Endothelial cell of umbilical vein (primary cell): ENCODE results near the gene TMEM182. TPM values are rescaled to one million over a fixed set of nuclear protein-coding genes. Genes with fewer than 3 reads are reported as not detected.

ENCODE experiments used
- BruUV-seq: library from RNA; stranded (reverse); fragments of 400-500 nt; replicated peaks from 2 replicates; lab custom pipeline; 2021; lab: Mats Ljungman, UMichigan
- CTCF ChIA-PET: fragments of 300-600, 350-600 bp; sonication (Branson Sonifier 250); formaldehyde crosslinking; loops from one replicate; lab custom pipeline; 2021; ENCODE audit warnings: antibody characterized with exemption, inconsistent platforms; lab: Charles Lee
- POLR2A ChIA-PET: fragments of 300-600, 350-600 bp; sonication (Branson Sonifier 250); formaldehyde crosslinking; loops from one replicate; lab custom pipeline; 2021; ENCODE audit warnings: antibody characterized with exemption, inconsistent platforms; lab: Charles Lee
- DNase-seq: peaks from one replicate; pipeline ENCODE4 v3.0.0-alpha.2; 2011; ENCODE audit warnings: low read depth, low spot score
- FAIRE-seq: peaks from 2 replicates; lab custom pipeline; 2011; peaks lifted over from hg19 to GRCh38; lab: Jason Lieb, UNC
- H2AFZ ChIP-seq: 2 replicates; pipeline ENCODE4 v1.6.0; 2012; ENCODE audit warnings: low read depth, low read length, control low read depth, inconsistent platforms
- H3K27ac ChIP-seq: 2 replicates; pipeline ENCODE4 v1.5.1; 2011; ENCODE audit warnings: low read depth, mild to moderate bottlenecking, control low read depth, low read length, moderate library complexity; ENCODE audit not compliant: insufficient read depth
- H3K27me3 ChIP-seq, 2 experiments: 2 replicates each; pipeline versions ENCODE4 v1.6.0 to v1.6.1; 2011; ENCODE audit warnings: low read length in 2 of 2, mixed read lengths in 1 of 2; ENCODE audit not compliant: control insufficient read depth in 2 of 2, insufficient read depth in 2 of 2
- H3K36me3 ChIP-seq, 2 experiments: 2 replicates in 1 of 2; 3 replicates in 1 of 2; pipeline ENCODE4 v1.5.1; 2011; ENCODE audit warnings: low read length in 2 of 2, mild to moderate bottlenecking in 1 of 2, moderate library complexity in 1 of 2; ENCODE audit not compliant: control insufficient read depth in 2 of 2, insufficient read depth in 2 of 2; ENCODE audit errors: extremely low read depth in 1 of 2
- H3K4me1 ChIP-seq: 3 replicates; pipeline ENCODE4 v1.5.1; 2011; ENCODE audit warnings: mild to moderate bottlenecking, low read length; ENCODE audit not compliant: control insufficient read depth, insufficient read depth; ENCODE audit errors: extremely low read depth
- H3K4me2 ChIP-seq: 2 replicates; pipeline ENCODE4 v1.6.1; 2011; ENCODE audit warnings: low read length, control low read depth, mixed read lengths; ENCODE audit not compliant: insufficient read depth
- H3K4me3 ChIP-seq, 3 experiments: fragments of 200-600 bp in 1 of 3; sonication (generic), shearing (Covaris generic) in 1 of 3; replicated peaks in 1 of 3; 2 replicates each; pipeline ENCODE4 v1.5.1; 2011 to 2016; ENCODE audit warnings: control low read depth in 3 of 3, low read length in 3 of 3, mild to moderate bottlenecking in 2 of 3, inconsistent platforms in 1 of 3, low read depth in 1 of 3, moderate library complexity in 1 of 3; ENCODE audit not compliant: insufficient read depth in 1 of 3
- H3K79me2 ChIP-seq: 2 replicates; pipeline ENCODE4 v1.6.0; 2012; ENCODE audit warnings: low read length, inconsistent platforms; ENCODE audit not compliant: control insufficient read depth, insufficient read depth
- H3K9ac ChIP-seq: replicated peaks from 2 replicates; pipeline ENCODE3; 2011; ENCODE audit warnings: low read length, control low read depth; ENCODE audit not compliant: insufficient read depth; ENCODE audit errors: extremely low read depth
- H3K9me1 ChIP-seq: replicated peaks from 3 replicates; pipeline ENCODE4 v1.6.0; 2011; ENCODE audit warnings: mild to moderate bottlenecking, low read length; ENCODE audit not compliant: control insufficient read depth, insufficient read depth; ENCODE audit errors: extremely low read depth
- H3K9me3 ChIP-seq: replicated peaks from 2 replicates; pipeline ENCODE4 v1.5.1; 2012; ENCODE audit warnings: low read length, inconsistent platforms; ENCODE audit not compliant: control insufficient read depth, insufficient read depth
- H4K20me1 ChIP-seq: replicated peaks from 2 replicates; pipeline ENCODE3; 2011; ENCODE audit warnings: mild to moderate bottlenecking, low read length; ENCODE audit not compliant: control insufficient read depth, insufficient read depth; ENCODE audit errors: extremely low read depth
- CTCF ChIP-seq, 2 donors: IDR thresholded peaks; 1 replicate in 1 of 2; 2 replicates in 1 of 2; pipeline ENCODE4 v1.5.1; 2011; ENCODE audit warnings: low read length in 2 of 2, mild to moderate bottlenecking in 2 of 2, moderate library complexity in 2 of 2, control low read depth in 1 of 2, inconsistent platforms in 1 of 2, low read depth in 1 of 2; ENCODE audit not compliant: insufficient read depth in 1 of 2; ENCODE audit errors: extremely low read depth in 1 of 2
- EZH2 ChIP-seq: IDR thresholded peaks from 2 replicates; pipeline ENCODE4 v1.6.1; 2012; ENCODE audit warnings: borderline replicate concordance, low read depth, mild to moderate bottlenecking, moderate library complexity, low read length, inconsistent platforms; ENCODE audit not compliant: severe bottlenecking
- FOS ChIP-seq: IDR thresholded peaks from 2 replicates; pipeline ENCODE4 v1.6.1; 2011; ENCODE audit warnings: mild to moderate bottlenecking, low read length, moderate library complexity, borderline replicate concordance; ENCODE audit not compliant: insufficient read depth
- GATA2 ChIP-seq: IDR thresholded peaks from 2 replicates; pipeline ENCODE4 v1.7.0; 2011; ENCODE audit warnings: low read depth, mild to moderate bottlenecking, moderate library complexity, mixed read lengths, low read length; ENCODE audit not compliant: insufficient read length, insufficient read depth
- JUN ChIP-seq: IDR thresholded peaks from 2 replicates; pipeline ENCODE4 v1.6.1; 2011; ENCODE audit warnings: borderline replicate concordance, low read depth; ENCODE audit not compliant: insufficient read length, insufficient read depth
- MYC ChIP-seq: IDR thresholded peaks from one replicate; pipeline ENCODE4 v1.6.1; 2011; ENCODE audit warnings: mild to moderate bottlenecking, low read depth, low read length
- POLR2A ChIP-seq: IDR thresholded peaks from 2 replicates; pipeline ENCODE4 v1.6.1; 2012; ENCODE audit warnings: low read depth, mild to moderate bottlenecking, control low read depth, low read length
- POLR2AphosphoS5 ChIP-seq: IDR thresholded peaks from 2 replicates; pipeline ENCODE4 v1.6.1; 2012; ENCODE audit warnings: low read depth, mild to moderate bottlenecking, control low read depth, low read length, moderate library complexity; ENCODE audit not compliant: insufficient read depth
- dilution Hi-C: fragments of 300-500 bp; cut with MboI; formaldehyde crosslinking; loops from one replicate; pipeline ENCODE4 v1.15.0; 2019; ENCODE audit warnings: low sequenced_read_pairs; ENCODE audit not compliant: extremely low pct_ligation_motif_present
- intact Hi-C: fragments of 100-400 bp; cut with micrococcal nuclease; formaldehyde crosslinking; loops from one replicate; pipeline ENCODE4 v1.10.0; 2022
- polyA plus RNA-seq, 4 experiments: library from polyadenylated mRNA; depleted of rRNA in 3 of 4; stranded (reverse) in 3 of 4; unstranded in 1 of 4; fragments of >200 nt; gene quantifications; 2 replicates each; pipeline versions ENCODE4 v1.2.1 to v1.2.3, GENCODE V29; 2011 to 2012; ENCODE audit warnings: missing spikeins in 1 of 4
- total RNA-seq: library from RNA; stranded (reverse); gene quantifications from 2 replicates; pipeline ENCODE4 v1.2.3, GENCODE V29; 2021
- TF ChIP-seq, protein P1 (sequence below): IDR thresholded peaks from 2 replicates; pipeline ENCODE4 v1.6.1; 2011; ENCODE audit not compliant: insufficient read depth, insufficient read length

TMEM182 gene
- total and polyA plus RNA-seq, 2 donors (not counting 3 experiments of a cell fraction or from before 2014, with no cell fraction given): 0.69 to 0.95 TPM

- ChIA-PET CTCF (interaction anchor here (1.2 to 3.1 kb wide), 3 partner anchors 22 to 30 kb away, joined by 4 to 13 read pairs (median 6); no protein-coding TSS in a partner anchor), POLR2A (no interaction called here)
- no peaks in the 10 kb centered on the region for H3K9me1 ChIP-seq
- no peaks in the 10 kb centered on the region for H3K27me3 ChIP-seq
- TF ChIP-seq JUN (no peak), MYC (no peak), POLR2AphosphoS5 (no peak), FOS (no peak)
- TF ChIP-seq, protein P1, sequence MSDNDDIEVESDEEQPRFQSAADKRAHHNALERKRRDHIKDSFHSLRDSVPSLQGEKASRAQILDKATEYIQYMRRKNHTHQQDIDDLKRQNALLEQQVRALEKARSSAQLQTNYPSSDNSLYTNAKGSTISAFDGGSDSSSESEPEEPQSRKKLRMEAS: no peak
- no peaks in the 10 kb centered on the region for H3K4me1 ChIP-seq
- intact Hi-C loops: no loop called here
- no peaks in the 10 kb centered on the region for H3K79me2 ChIP-seq
- no peak overlapping the region for H3K4me3 ChIP-seq
- no peak overlapping the region for H3K4me2 ChIP-seq
- DNase-seq (no peak), FAIRE-seq (no peak)
- H3K9ac ChIP-seq: no peak overlapping the region
- H3K27ac ChIP-seq: no peak overlapping the region
- BruUV-seq: no TSS peak
- H3K9me3 ChIP-seq: no peaks in the 10 kb centered on the region
- H3K36me3 ChIP-seq: no peaks in the 10 kb centered on the region
- H4K20me1 ChIP-seq: no peaks in the 10 kb centered on the region
- no peak overlapping the region for H2AFZ ChIP-seq
- dilution Hi-C loops: no loop called here
Measured at GRCh38 chr2:102783506-102784183, 21.8 kb downstream of the TMEM182 start.

GRCh38 chr2:102784940-102785339, 23.1 kb downstream of the TMEM182 start:
- dilution Hi-C loops: no loop called here
- no peaks in the 10 kb centered on the region for H3K27me3 ChIP-seq
- no peak overlapping the region for H3K27ac ChIP-seq
- no peaks in the 10 kb centered on the region for H3K9me3 ChIP-seq
- no peaks in the 10 kb centered on the region for H3K4me1 ChIP-seq
- H4K20me1 ChIP-seq: no peaks in the 10 kb centered on the region
- no peaks in the 10 kb centered on the region for H3K79me2 ChIP-seq
- intact Hi-C loops: no loop called here
- FAIRE-seq (no peak), DNase-seq (no peak)
- H3K36me3 ChIP-seq: no peaks in the 10 kb centered on the region
- H3K9me1 ChIP-seq: no peaks in the 10 kb centered on the region
- no peak overlapping the region for H3K4me2 ChIP-seq
- no peak overlapping the region for H2AFZ ChIP-seq
- POLR2A ChIA-PET: no interaction called here
- CTCF ChIA-PET: interaction anchor here (2.0 to 3.1 kb wide), 2 partner anchors 21 to 31 kb away, joined by 6 to 13 read pairs; no protein-coding TSS in a partner anchor
- H3K4me3 ChIP-seq: no peak overlapping the region
- BruUV-seq: no TSS peak
- TF ChIP-seq GATA2: no peak
- no peak for TF ChIP-seq POLR2AphosphoS5
- no peak for TF ChIP-seq POLR2A
- no peak for TF ChIP-seq JUN
- TF ChIP-seq, protein P1: no peak
- no peak for TF ChIP-seq MYC
- no peak for TF ChIP-seq EZH2
- TF ChIP-seq CTCF (IDR thresholded peaks at IDR 0.05; ENCODE audit: extremely low read depth in 1 of 2, insufficient read depth in 1 of 2, low read depth in 1 of 2, low read length in 2 of 2): no peak
- H3K9ac ChIP-seq: no peak overlapping the region
